Medulla oblongata (tissue), 1 donor: ENCODE results near the gene HNF4A.
"Not testable (repeated sequence)": the region's sequence is repeated elsewhere in the genome, so short reads cannot be mapped to it uniquely, and the experiment has no call there.

ENCODE experiments used
- DNase-seq: peaks from one replicate; pipeline ENCODE4 v3.0.0-alpha.2; 2015; ENCODE audit errors: extremely low spot score

Gene HNF4A

DNA sequence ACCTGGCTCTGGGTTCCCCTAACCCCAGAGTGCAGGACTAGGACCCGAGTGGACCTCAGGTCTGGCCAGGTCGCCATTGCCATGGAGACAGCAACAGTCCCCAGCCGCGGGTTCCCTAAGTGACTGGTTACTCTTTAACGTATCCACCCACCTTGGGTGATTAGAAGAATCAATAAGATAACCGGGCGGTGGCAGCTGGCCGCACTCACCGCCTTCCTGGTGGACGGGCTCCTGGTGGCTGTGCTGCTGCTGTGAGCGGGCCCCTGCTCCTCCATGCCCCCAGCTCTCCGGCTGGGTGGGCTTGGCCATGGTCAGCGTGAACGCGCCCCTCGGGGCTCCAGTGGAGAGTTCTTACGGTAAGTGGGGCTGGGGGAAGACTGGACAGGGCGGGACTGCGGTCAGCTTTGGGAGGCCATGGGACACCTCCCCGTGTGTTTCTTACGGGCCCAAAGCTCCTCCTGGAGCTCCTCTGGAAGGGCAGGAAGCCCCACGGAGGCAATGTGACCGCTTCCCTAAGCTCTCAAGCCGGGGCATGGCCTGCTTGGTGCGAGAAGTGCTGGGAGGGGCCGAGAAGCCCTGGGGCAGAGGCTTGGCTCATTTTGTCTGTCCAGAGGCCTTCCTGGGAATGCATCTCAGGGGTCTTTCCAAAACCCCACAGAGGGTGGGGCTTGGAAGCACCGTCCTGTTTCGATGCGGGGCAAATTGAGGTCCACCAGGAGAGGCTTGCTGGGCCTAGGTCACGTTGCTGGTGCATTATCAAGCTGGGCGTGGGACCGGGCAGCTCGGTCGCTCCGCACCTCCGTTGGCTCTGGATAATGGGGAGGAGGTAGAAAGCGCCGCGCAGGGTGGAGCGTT lies at the start of gene HNF4A:
HNF4A (plus strand) TSS at position 202 of the 855 bp plus-strand sequence; CDS start at position 308, 106 bp downstream.
- no peak for DNase-seq

DNA sequence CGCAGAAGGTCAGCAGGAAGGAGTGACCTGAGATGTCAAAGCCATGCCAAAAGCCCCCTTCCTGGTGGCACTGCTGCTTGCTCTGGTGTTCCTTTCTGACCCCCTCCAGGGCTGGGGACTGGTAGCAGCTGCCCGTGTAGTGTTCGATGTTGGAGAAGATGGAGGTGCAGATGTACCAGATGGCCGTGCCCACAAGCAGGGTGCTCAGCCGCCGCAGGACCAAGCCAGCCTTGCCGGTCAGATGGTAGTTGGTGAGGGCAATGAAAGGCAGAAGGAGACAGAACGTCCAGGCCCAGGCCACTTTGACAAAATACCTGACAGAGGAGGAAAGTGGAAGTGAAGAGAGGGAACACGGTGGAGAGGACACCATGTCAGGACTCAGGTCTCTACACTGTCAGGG lies 48.6 kb upstream of the HNF4A start:
- no peak for DNase-seq

DNA sequence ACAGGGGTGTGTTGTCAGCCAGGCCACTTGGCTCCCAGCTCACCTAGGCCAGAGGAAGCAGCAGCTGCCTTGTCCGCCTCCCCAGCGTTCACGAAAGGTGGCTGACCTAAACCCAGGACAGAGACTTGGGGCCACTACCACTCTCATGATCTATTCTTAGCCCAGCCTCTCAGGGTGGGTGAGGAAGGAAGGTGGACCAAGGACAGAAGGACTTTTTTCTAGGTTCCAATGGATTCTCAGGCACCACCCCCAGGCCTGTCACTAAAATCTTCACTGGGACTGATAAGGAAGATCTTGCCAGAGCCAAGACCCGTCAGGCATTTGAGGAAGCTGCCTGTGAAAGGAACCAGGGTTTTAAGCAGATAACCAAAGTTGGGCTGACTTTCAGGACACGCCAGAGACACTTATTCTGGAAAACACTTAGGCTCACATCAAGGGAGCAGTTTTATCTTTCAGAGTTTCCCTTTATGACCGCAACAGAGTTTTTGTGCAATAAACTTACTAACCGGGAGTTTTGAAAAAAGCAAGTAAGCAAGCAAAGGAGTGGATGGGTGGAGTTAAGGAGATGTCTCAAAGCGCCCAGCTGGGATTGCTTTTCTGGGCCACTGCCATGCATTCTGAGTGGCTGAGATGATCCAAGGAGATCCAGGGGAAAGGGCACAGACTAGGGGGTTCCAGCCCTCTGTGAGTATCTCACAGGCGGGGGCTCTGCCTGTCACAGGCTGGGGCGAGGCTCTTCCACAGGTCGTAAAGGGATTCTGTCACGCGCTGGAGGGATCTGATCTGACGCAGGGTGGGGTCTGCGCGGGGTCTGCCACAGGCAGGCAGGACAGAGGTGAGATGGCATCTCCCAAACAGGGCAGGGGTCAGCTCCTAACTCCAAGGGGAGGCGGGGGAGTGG lies 45.5 kb upstream of the HNF4A start:
- peak; percentile 29 for DNase-seq

DNA sequence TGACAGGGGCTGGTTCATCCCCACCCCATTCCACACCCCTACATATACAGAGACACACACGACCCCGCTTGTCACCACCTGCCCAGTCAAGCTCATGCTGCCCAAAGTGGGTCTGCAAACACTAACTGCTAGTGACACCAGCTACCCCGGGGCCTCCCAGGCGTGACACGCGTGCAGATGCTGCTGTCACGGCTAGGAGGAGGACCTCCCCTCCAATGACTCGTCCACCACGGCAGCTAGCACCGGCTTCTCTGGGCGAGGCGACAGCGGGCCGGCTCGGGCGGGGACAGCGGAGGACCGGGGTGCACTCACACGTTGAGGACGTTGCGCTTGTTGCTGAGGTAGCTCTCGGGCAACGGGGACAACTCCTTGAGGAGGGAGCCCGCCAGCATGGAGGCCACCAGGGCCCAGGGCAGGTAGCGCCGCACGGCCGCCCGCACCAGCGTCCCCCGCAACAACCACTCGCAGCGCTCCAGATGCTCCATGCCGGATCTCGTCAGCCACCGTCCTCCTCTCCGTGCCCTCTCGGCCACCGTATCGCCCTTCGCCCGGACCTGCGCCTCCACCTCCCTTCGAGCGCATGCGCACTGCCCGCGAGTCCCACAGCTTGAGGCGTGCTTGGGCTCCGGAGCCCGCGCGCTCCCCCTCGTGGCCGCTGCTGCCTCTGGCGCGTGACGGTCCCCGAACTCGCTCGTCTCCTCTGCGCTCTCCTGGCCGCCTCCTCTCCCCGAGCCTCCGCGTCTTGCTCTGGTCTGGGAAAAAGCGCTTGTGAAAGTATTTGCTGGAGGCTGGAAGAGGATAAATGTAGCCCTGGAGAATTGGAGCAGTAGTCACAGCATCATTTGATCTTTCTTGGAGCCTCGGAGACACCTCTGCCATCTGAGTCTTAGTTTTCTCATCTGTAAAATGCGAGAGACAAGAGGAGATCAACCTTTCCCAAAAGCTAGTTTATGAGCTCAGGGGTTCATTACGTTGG lies 44.5 kb upstream of the HNF4A start, which contains the start of gene FITM2:
FITM2 (minus strand) TSS at position 539 of the 976 bp plus-strand sequence; CDS start at position 485, 54 bp downstream.
- peak; percentile 97 for DNase-seq

DNA sequence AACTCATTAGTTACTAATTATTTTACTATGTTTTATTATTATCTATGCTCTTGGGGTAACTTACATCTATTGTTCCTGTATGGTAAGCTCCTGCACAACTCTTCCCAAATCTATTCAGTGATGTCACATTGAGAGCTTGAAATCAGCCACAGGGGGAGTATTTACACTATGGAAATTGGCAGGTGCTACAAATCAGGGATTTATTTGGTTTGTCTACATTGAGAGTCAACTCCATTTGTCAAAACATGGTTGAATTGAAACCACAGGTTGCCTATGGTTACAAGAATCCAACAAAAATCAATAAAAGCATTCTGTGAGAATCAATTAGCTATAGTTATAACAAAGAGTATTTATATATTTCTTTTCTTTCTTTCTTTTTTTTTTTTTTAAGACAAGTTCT lies 40.6 kb upstream of the HNF4A start:
- no peak for DNase-seq

DNA sequence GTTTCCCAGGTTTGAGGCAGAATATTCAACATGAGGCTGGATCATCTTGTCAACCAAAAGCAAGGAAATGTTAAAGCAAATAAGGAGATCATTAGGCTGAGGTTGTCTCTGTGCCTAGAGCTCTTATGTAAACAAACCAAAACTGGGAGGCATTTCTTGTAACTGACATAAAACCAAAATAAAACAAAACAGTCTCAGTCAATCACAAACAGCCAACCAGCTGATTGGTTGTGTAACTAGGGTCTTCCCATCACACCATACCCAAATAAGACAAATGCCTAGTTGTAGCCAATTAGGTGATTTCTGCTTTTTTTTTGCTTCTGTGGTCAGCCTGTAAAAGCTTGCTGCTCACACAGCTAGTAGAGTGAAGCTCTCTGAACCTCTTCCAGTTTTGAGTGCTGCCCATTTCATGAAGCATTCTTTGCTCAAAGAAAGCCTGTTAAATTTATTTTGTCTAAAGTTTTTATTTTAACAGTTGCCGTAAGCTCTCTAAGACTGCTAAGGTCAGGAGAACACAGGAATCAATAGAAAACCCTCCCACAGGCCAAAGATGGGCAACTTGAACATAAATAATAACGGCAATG lies 35.6 kb upstream of the HNF4A start:
- no peak for DNase-seq

DNA sequence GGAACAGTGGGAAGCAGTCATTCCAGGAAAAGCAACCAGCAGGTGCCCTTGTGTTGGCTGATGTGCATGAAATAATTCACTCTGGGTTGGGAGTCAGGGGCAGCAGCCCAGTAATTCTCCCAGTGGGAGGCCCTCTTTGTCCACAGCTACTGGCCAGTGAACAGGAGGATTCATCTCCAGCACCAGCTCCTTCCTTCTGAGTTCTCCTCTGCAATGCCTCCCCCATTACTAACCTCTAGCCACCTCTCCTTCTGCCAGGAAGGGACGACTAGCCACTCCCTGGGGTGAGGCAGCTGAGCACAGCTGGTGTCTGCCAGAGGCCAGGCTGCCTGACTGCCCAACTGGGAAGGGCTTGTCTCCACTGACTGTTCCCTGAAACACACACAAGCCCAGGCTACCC lies 31.2 kb upstream of the HNF4A start:
- no peak for DNase-seq

DNA sequence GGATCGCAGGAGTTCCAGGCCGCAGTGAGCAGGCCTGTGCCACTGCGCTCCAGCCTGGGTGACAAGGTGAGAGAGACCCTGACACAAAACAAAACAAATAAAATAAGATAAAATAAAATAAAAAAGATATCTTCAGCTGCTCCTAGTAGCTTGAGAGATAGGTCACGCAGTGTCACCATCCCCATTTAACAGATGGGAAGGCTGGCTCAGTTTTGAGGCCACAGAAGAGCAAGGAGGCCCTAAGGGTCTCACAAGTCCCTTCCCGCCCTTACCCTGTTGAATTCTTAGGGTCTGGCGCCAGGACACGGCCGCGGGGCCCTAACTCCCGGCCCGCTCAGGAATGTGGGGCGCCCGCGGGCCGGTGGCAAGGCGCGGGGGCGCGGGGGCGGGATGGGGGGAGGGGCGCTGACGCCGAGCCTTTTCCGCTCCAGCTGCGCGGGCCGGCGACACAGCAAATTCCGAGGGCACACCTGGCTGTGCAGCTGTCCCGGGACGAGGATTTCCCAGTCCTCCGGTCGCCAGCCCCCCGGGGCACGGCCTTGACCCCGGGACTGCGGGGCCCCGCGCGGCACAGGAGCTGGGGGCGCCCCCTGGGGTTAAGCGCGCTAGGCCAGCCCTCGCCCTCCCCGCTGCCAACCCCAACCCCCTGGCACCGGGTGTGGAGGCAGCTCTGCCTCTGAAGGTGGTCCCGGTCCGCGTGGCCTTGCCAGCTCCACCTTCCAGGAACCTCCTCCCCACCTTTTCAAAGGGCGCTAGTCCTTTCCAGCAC lies 28.9 kb upstream of the HNF4A start:
- DNase-seq: no peak

DNA sequence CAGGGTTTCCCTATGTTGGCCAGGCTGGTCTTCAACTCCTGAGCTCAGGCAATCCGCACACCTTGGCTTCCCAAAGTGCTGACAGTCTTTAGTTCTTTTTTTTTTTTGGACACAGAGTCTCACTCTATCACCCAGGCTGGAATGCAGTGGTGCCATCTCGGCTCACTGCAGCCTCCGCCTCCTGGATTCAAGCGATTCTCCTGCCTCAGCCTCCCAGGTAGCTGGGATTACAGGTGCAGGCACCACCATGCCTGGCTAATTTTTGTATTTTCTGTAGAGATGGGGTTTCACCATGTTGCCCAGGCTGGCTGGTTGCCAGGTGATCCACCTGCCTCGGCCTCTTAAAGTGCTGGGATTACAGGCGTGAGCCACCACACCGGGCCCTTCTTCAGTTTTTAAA lies 27.8 kb upstream of the HNF4A start:
- not testable (repeated sequence) for DNase-seq

DNA sequence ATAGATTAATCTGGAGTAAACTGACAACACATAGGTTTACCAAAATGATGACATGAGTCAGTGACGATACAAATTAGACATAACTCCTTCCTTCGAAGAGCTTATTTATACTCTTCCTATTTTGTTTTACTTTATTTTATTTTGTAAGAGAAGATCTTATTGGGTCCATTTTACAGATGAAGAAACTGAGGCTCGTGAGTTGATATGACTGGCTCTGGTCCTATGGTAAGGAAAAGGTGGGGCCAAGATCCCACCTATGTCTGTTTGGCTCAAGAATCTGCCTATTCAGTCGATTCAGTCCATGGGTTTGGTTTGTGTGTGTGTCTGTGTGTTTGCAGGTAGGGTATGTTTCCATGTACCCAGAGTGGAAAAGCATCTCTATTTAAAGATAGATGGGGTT lies 27.1 kb upstream of the HNF4A start:
- no peak for DNase-seq

DNA sequence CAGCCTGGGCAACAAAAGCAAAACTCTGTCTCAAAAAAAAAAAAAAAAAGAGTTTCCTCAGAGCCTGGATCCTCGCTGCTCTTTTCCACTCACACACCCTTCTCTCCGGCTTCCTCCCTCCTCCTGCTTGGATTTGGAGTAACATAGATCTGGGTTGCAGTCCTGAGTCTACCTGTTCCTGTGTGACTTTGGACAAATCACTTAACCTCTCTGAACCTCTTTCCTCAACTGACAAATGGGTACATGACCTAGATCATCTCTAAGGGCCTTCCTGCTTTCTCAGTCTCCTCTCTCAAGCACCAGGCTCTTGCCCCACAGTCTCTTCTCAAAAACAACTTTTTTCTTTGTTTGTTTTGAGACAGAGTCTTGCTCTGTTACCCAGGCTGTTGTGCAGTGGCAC lies 24.3 kb upstream of the HNF4A start:
- no peak for DNase-seq

DNA sequence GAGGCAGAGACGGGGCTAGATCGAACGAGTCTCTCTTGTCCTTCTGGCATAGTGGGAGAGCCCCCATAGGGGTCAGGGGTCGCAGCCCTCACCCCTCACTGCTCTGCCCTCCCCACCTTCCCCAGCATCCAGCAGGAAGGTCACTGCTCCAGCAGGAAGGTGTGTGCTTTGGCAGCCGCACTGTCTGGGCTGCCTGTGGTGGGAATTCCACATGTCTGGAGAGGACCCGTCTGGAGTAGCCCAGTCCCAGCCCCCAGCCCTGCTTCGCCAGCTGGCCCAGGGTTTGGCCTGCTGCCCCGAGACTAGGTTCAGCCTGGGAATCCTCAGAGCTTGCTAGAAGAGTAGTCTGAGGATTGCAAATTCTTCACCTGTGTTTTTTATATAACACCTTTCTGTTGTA lies 21.2 kb upstream of the HNF4A start:
- no peak for DNase-seq

DNA sequence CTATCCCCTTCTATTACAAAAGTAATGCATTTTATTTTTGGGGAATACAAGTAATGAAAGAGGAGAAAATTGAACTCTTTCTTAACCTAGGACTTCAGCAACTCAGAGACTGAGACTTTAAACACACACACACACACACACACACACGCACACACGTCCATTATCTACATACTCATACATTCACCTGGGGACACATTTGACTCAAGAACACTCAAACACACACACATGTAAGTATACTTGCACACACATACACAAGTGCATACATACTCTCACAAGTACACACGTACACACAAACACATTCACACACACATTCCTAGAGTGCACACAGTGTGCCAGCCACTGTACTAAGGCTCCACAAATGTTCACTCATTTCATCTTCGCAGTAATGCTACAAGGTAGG lies 20.8 kb upstream of the HNF4A start:
- no peak for DNase-seq

DNA sequence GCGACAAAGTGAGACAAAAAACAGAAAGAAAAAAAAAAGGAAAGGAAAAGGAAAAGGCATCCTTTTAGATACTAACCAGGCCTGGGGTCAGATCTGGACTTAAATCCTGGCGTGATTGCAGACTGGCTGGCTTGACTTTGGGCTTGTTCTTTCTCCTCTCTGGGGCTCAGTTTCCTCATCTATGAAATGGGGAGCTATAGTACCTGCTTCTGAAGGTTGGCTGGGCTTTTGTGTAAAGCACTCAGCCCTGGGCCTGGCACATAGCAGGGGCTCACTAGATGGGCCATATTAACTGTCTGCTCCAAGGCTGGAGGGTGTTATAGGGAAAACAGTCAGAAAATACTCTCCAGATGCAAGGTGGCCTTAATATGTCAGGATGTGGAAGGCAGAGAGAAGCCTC lies 19.8 kb upstream of the HNF4A start:
- no peak for DNase-seq

DNA sequence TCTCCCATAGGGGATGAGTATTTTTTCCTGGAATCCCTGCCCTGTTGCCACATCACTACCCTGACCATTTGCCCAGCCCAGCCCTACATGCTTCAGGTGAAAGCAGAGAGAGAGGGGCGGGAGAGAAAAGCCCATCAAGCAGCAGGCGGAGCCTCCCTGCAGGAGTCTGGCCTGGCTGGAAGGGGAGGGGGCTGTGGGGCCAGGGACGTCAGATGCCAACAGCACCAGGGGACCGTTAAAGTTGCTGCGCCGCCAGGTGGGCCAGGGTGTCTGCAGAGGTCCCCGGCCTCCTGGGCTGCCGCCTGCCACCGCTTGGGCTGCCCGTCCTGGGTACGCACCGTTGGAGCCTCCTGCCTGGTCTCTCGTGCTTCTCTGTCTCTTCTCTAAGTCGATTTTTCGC lies 19.4 kb upstream of the HNF4A start:
- DNase-seq: no peak

DNA sequence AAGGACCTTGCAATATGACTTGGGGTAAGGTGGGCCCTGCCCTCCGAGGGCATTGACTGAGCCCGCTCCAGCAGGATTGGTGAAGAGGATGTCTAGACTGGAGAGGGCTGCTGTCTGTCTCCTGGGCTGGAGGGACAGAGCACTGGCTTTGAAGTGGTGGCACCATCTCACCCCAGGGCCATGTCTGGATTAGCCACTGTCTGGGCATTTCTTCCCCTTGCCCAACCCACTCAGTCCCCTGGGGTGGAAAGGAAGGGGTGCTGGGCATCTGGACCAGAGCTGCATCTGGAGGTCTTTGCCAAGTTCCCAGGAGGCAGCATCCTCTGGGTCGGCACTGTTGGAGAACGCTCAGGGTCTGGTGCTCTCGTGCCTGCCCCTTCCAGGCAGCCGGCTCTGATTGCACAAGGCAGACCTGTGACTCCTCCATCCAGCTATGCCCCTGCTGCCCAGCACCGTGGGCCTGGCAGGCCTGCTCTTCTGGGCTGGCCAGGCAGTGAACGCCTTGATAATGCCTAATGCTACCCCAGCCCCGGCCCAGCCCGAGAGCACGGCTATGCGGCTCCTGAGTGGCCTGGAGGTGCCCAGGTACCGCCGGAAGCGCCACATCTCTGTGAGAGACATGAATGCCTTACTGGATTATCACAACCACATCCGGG lies 18.6 kb upstream of the HNF4A start, which contains the start of gene R3HDML:
R3HDML (plus strand) TSS at position 319 of the 656 bp plus-strand sequence; CDS start at position 434, 115 bp downstream.
- DNase-seq: no peak

DNA sequence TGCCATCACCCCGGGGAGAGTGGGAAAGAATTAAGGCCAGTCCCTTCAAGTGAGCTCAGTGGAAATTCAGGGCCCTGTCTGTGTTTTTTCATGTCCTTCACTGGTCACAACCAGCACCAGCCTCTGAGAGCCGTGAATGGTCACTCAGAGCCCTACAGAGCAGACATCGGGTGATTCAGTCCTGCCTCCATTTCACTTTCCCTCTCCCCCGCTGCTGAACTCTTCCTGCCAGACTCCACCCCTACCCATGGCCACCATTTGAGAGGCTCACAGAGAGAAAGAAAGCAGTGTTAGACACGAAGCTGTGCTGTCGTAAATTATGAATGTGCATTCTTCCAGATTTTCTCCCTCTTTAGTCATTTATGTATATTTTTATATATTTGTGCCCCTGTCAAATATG lies 13.3 kb upstream of the HNF4A start:
- DNase-seq: peak; percentile 15

DNA sequence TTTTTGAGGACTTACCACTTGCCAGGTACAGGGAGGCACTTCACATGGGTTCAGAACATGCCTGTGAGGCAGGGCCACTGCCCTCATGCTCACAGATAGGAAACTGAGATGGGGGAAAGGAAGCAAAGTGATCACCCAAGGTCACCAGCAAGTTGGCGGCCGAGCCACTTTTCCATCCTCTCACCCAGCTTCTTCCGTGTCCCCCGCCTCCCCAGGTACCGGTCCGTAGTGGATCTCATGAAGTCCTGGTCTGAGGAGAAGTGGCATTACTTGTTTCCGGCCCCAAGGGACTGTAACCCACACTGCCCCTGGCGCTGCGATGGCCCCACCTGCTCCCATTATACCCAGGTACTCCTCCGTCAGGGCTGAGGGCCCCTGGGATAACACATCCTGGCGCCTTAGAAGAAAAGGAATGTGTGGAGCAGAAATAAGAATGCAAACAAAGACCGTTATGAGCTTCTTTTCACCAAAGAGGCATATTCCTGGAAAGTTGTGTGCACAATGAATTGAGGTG lies 12.3 kb upstream of the HNF4A start:
- no peak for DNase-seq

DNA sequence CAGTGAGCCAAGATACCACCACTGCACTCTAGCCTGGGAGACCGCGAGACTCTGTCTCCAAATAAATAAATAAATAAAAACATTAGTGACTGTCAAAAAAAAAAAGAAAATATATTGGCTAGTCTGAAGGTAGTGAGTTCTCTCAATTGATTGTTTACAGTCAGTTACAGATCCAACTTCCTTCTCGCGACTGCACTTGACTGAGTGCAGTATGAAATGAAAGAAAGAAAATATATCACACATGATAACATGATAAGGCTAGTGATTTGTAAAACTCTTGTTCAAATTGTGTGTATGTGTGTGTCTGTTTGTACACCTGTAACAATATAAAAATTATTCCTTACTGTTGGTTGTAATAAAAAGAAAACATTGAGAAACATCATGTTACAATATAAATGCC lies 10.8 kb upstream of the HNF4A start:
- no peak for DNase-seq
